RKO (cell line): Measurements from ENCODE around the gene PRSS38.

ENCODE experiments used
- DNase-seq: peaks from one replicate; pipeline ENCODE4 v3.0.0-alpha.2; 2016; ENCODE audit warnings: low spot score

PRSS38 gene

GRCh38 chr1:227815468-227816409 is at the start of gene PRSS38:
PRSS38 (plus strand) TSS chr1:227815675; CDS start chr1:227815717, 42 bp downstream.
- DNase-seq = no peak

GRCh38 chr1:227766015-227766634 is 49.4 kb upstream of the PRSS38 start:
- no peak for DNase-seq

GRCh38 chr1:227766653-227767277 is 48.7 kb upstream of the PRSS38 start:
- no peak for DNase-seq

GRCh38 chr1:227767401-227768124 is 47.9 kb upstream of the PRSS38 start:
- DNase-seq = no peak

- no peak for DNase-seq
Observed at GRCh38 chr1:227768125-227768439, 47.4 kb upstream of the PRSS38 start.

GRCh38 chr1:227768640-227769039 is 46.8 kb upstream of the PRSS38 start:
- no peak for DNase-seq

- no peak for DNase-seq
Observed at GRCh38 chr1:227769047-227769935, 46.2 kb upstream of the PRSS38 start.

- DNase-seq = no peak
Observed at GRCh38 chr1:227769936-227770494, 45.5 kb upstream of the PRSS38 start.

GRCh38 chr1:227770812-227771211 is 44.7 kb upstream of the PRSS38 start:
- no peak for DNase-seq

GRCh38 chr1:227771326-227771725 is 44.1 kb upstream of the PRSS38 start:
- DNase-seq = no peak

- DNase-seq = no peak
Observed at GRCh38 chr1:227771771-227772170, 43.7 kb upstream of the PRSS38 start.

- DNase-seq = no peak
Observed at GRCh38 chr1:227773558-227773957, 41.9 kb upstream of the PRSS38 start.

GRCh38 chr1:227774051-227774731 is 41.3 kb upstream of the PRSS38 start:
- DNase-seq = no peak

- no peak for DNase-seq
Observed at GRCh38 chr1:227774821-227775661, 40.4 kb upstream of the PRSS38 start.

GRCh38 chr1:227775841-227776240 is 39.6 kb upstream of the PRSS38 start:
- no peak for DNase-seq

GRCh38 chr1:227776331-227776771 is 39.1 kb upstream of the PRSS38 start:
- no peak for DNase-seq

GRCh38 chr1:227777156-227777555 is 38.3 kb upstream of the PRSS38 start:
- no peak for DNase-seq

GRCh38 chr1:227777646-227778045 is 37.8 kb upstream of the PRSS38 start:
- no peak for DNase-seq

- no peak for DNase-seq
Observed at GRCh38 chr1:227778401-227778947, 37.0 kb upstream of the PRSS38 start.
